ENCODE data around the gene TAAR9.

The TAAR9 gene

DNA sequence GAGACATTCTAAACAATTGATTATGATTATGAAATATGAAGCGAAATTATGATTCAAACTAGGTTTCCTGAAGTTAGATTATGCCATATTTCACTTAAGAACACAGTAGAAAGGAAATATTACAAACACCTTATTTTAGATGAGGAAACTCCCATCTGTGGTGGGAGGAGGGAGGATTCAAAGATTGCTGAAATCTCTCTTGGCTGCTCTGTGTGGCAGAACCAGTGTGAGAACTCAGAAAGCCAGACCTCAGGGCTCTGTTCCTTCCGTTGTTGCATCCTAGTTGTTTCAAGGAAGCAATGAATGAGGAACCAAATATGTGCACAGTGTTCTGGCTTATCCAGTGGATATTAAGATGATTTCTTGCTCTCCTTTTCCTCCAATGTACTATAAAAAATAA is 49.3 kb downstream of the TAAR9 start:
- H3K4me3 ChIP-seq (ENCODE audit: low read depth, low read length): no peak overlapping the region
- DNase-seq (ENCODE audit: low read depth): no peak
- TF ChIP-seq, protein P1, sequence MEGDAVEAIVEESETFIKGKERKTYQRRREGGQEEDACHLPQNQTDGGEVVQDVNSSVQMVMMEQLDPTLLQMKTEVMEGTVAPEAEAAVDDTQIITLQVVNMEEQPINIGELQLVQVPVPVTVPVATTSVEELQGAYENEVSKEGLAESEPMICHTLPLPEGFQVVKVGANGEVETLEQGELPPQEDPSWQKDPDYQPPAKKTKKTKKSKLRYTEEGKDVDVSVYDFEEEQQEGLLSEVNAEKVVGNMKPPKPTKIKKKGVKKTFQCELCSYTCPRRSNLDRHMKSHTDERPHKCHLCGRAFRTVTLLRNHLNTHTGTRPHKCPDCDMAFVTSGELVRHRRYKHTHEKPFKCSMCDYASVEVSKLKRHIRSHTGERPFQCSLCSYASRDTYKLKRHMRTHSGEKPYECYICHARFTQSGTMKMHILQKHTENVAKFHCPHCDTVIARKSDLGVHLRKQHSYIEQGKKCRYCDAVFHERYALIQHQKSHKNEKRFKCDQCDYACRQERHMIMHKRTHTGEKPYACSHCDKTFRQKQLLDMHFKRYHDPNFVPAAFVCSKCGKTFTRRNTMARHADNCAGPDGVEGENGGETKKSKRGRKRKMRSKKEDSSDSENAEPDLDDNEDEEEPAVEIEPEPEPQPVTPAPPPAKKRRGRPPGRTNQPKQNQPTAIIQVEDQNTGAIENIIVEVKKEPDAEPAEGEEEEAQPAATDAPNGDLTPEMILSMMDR (IDR thresholded peaks at IDR 0.05; ENCODE audit: insufficient read depth, low read depth, low read length, missing control alignments): no peak

Data from GM12865 (cell line).